Measurements from ENCODE around the gene COL26A1. TPM values are rescaled to one million over a fixed set of nuclear protein-coding genes. Genes with fewer than 3 reads are reported as not detected.
"Not testable (repeated sequence)": the region's sequence is repeated elsewhere in the genome, so short reads cannot be mapped to it uniquely, and the experiment has no call there.

COL26A1 gene
- total and polyA plus RNA-seq, 8 donors = 0.37 to 3.5 (median 0.86) TPM

- DNase-seq (no peak), ATAC-seq (no peak), FAIRE-seq (no peak)
- 75 to 85% methylated on average over 7 of the region's 7 CpGs for WGBS, 2 donors
- no peaks in the 10 kb centered on the region for H3K27me3 ChIP-seq
- H3K4me1 ChIP-seq = no peaks in the 10 kb centered on the region
- intact Hi-C loops (cut with DNase I) = no loop called here
- H3K4me3 ChIP-seq = no peak overlapping the region
- no peaks in the 10 kb centered on the region for H3K9me3 ChIP-seq
- H3K36me3 ChIP-seq = no peaks in the 10 kb centered on the region
- no peak overlapping the region for H3K27ac ChIP-seq
- TF ChIP-seq CTCF (IDR thresholded peaks at IDR 0.05) = no peak
These were observed 19.8 kb upstream of the COL26A1 start for GRCh38 chr7:101342892-101343291.

GRCh38 chr7:101347477-101347876, 15.2 kb upstream of the COL26A1 start:
- ATAC-seq = no peak
- Histone ChIP-seq H3K27ac (no peak overlapping the region), H3K27me3 (no peaks in the 10 kb centered on the region), H3K9me3 (no peaks in the 10 kb centered on the region), H3K36me3 (no peaks in the 10 kb centered on the region), H3K4me1 (no peaks in the 10 kb centered on the region), H3K4me3 (no peak overlapping the region)
- 93 to 94% methylated on average over 15 of the region's 15 CpGs for WGBS, 2 donors
- no peak for TF ChIP-seq CTCF (IDR thresholded peaks at IDR 0.05)
- FAIRE-seq = no peak
- DNase-seq = no peak
- intact Hi-C loops (cut with DNase I) = no loop called here

- DNase-seq; ATAC-seq; H3K27ac ChIP-seq; H3K4me3 ChIP-seq; FAIRE-seq; H3K27me3 ChIP-seq; H3K9me3 ChIP-seq; intact Hi-C loops (cut with DNase I); H3K4me1 ChIP-seq; H3K36me3 ChIP-seq: not testable (repeated sequence)
- WGBS, 2 donors = 93% methylated on average over 18 to 30 of the region's 32 CpGs
These were observed 14.1 kb upstream of the COL26A1 start for GRCh38 chr7:101348456-101349067.

DNA sequence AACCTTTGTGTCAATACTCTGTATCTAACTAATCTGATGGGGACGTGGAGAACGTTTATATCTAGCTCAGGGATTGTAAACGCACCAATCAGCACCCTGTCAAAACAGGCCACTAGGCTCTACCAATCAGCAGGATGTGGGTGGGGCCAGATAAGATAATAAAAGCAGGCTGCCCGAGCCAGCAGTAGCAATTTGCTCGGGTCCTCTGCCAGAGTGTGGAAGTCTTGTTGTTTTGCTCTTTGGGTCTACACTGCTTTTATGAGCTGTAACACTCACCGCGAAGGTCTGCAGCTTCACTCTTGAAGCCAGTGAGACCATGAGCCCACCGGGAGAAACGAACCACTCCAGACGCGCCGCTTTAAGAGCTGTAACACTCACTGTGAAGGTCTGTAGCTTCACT, 13.4 kb upstream of the COL26A1 start:
- intact Hi-C loops (cut with DNase I); ATAC-seq; H3K9me3 ChIP-seq; H3K27ac ChIP-seq; H3K27me3 ChIP-seq; H3K4me3 ChIP-seq; H3K36me3 ChIP-seq; FAIRE-seq; H3K4me1 ChIP-seq; DNase-seq: not testable (repeated sequence)
- WGBS, 2 donors = 64 to 70% methylated on average over 12 of the region's 12 CpGs

DNA sequence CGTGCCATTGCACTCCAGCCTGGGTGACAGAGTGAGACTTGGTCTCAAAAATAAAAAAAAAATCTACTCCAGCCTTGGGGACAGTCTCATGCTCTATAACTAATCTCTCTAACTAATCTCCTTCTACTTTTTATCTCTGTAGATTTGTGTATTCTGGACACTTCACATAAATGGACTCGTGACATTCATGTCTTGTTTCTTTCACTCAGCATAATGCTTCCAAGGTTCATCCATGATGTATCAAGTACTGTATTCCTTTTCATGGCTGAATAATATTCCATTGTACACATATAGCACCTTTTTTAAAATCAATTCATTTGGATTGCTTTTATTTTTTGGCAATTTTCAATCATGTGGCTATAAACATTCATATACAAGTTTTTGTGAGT, 9.8 kb upstream of the COL26A1 start:
- ATAC-seq = no peak
- no peaks in the 10 kb centered on the region for H3K9me3 ChIP-seq
- no peak overlapping the region for H3K27ac ChIP-seq
- no peak for TF ChIP-seq CTCF (IDR thresholded peaks at IDR 0.05)
- H3K4me3 ChIP-seq = no peak overlapping the region
- no peaks in the 10 kb centered on the region for H3K36me3 ChIP-seq
- no peaks in the 10 kb centered on the region for H3K27me3 ChIP-seq
- no peak for DNase-seq
- FAIRE-seq = no peak
- 66 to 70% methylated on average over 2 of the region's 2 CpGs for WGBS, 2 donors
- no peaks in the 10 kb centered on the region for H3K4me1 ChIP-seq
- intact Hi-C loops (cut with DNase I) = no loop called here

DNA sequence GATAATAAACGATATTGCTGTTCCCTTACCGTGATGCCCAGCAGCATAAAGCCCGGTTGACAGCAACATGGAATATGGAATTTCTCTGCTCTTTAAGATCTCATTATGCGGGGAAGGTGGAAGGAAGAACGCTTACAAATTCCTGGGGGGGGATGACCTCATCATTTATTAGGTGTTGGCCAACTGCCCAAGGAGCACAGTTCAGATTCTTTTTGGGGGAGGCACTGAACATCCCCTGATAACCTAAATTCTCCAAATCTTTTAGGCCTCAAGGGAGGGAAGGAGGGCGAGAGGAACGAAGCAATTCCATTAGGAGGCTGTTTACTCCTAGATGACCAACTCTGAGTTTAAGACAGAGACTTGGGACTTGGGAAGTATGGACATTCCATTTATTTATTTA, 5.2 kb upstream of the COL26A1 start:
- Histone ChIP-seq H3K4me3 (no peak overlapping the region), H3K36me3 (no peaks in the 10 kb centered on the region), H3K27ac (no peak overlapping the region), H3K27me3 (no peaks in the 10 kb centered on the region), H3K9me3 (no peaks in the 10 kb centered on the region), H3K4me1 (no peaks in the 10 kb centered on the region)
- intact Hi-C loops (cut with DNase I) = no loop called here
- no peak for DNase-seq
- 82 to 87% methylated on average over 7 of the region's 7 CpGs for WGBS, 2 donors
- ATAC-seq = no peak
- TF ChIP-seq CTCF (IDR thresholded peaks at IDR 0.05) = no peak
- FAIRE-seq = no peak

Data from pancreas (tissue), 10 donors.